GM12865 (cell line): Measurements from ENCODE around the gene ATRX.
"Not testable (repeated sequence)": the region's sequence is repeated elsewhere in the genome, so short reads cannot be mapped to it uniquely, and the experiment has no call there.

ENCODE experiments used
- DNase-seq: peaks from one replicate; pipeline ENCODE4 v3.0.0; 2010; ENCODE audit warnings: low read depth
- H3K4me3 ChIP-seq: 2 replicates; pipeline ENCODE4 v1.5.1; 2011; ENCODE audit warnings: mild to moderate bottlenecking, low read depth, low read length, control low read depth
- TF ChIP-seq, protein P1 (sequence below): IDR thresholded peaks from 2 replicates; pipeline ENCODE4 v1.5.1; 2011; ENCODE audit warnings: low read length, control low read depth, low read depth, inconsistent platforms; ENCODE audit not compliant: insufficient read depth; ENCODE audit errors: missing control alignments

The ATRX gene

DNA sequence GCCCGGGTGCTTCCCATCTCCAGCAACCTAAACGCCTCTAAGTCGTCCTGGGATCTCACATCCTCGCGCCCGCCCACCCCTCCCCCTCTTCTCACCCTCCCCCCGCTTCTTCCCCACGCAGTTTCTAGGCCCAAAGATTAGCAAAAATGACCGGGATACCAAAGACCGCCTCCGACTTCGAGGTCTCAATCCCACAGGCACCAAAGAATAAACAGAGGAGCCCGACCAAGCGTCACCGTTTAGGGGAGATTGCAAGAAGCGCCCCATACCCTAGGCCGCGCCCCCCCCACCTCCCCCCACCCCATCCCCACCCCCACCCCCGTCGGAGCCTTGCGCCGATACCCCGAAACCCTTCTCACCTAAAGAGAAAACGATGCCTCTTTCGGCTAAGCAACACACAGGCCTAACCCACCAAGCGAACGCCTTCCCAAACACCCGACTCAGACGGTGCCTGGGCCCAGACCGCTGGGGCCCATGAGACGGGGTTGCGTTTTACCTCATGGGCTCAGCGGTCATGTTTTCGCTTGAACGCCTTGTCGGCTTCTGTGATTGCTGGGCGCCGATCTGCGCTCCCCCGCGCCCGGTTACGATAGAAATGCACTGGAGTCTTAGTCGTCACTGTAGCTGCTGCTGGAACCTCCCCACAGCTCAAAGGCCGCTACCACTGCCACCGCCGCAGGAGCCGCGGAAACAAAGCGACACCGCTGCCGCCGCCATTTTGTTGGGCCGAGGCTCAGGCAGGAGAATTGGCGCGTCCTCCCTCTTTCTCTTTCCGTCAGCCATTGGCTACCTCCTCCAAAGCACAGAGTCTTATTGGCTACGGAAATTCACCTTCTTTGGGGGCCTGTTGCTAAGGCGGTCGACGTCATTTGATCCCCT is at the start of gene ATRX:
Gene ATRX (minus strand): TSS at position 731 of the 879 bp plus-strand sequence. CDS start 215 bp downstream, at position 516.
- TF ChIP-seq, protein P1, sequence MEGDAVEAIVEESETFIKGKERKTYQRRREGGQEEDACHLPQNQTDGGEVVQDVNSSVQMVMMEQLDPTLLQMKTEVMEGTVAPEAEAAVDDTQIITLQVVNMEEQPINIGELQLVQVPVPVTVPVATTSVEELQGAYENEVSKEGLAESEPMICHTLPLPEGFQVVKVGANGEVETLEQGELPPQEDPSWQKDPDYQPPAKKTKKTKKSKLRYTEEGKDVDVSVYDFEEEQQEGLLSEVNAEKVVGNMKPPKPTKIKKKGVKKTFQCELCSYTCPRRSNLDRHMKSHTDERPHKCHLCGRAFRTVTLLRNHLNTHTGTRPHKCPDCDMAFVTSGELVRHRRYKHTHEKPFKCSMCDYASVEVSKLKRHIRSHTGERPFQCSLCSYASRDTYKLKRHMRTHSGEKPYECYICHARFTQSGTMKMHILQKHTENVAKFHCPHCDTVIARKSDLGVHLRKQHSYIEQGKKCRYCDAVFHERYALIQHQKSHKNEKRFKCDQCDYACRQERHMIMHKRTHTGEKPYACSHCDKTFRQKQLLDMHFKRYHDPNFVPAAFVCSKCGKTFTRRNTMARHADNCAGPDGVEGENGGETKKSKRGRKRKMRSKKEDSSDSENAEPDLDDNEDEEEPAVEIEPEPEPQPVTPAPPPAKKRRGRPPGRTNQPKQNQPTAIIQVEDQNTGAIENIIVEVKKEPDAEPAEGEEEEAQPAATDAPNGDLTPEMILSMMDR, result no peak
- DNase-seq, result peak; percentile 90
- peak within 1 kb of the TSS; percentile 77 for H3K4me3 ChIP-seq

DNA sequence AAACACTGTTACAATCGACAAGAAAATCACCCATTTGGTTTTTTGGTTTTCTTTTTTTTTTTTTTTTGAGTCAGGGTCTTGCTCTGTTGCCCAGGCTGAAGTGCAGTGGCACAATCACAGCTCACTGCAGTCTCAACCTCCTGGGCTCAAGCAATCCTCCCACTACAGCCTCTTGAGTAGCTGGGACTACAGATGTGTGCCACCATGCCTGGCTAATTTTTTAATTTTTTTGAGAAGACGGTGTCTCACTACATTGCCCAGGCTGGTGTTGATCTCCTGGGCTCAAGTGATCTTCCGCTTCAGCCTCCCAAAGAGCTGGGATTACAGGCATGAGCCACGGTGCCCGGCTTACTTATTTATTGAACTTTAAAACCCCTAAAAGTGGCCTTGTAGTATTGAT is 45.5 kb upstream of the ATRX start:
- not testable (repeated sequence) for DNase-seq, H3K4me3 ChIP-seq

GRCh38 chrX:77821989-77822388 is 36.0 kb upstream of the ATRX start:
- DNase-seq, H3K4me3 ChIP-seq: not testable (repeated sequence)

DNA sequence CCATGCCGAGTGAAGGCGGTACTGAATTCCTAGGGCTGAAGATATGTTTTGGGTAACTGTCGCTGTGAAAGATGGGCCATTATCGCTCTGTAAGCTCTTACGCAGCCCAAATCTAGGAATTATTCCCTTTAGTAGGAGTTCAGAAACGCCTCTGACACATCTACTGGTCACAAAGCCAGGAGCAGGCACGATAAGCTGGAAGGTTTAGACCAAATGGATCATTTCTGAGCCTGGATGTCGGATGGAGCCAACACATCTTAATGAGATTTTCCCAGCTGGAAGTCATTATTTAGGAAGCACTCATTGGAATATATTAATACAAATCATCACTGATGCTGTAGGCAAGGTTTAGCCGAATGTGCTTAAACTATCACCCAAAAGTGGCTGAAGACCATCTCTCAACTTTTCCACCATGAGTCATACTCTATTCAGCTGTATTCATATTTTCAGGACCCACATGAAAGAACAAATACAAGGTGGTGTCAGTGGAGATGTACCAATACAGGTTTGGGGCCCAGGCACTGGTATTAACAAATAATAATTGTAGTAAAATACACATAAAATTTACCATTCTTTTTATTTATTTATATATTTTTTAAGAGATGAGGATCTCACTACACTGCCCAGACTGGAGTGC is 34.2 kb upstream of the ATRX start:
- TF ChIP-seq, protein P1, result no peak
- DNase-seq, result no peak
- no peak overlapping the region for H3K4me3 ChIP-seq

- TF ChIP-seq, protein P1, result no peak
- DNase-seq, result no peak
- no peak overlapping the region for H3K4me3 ChIP-seq
Measured at GRCh38 chrX:77814210-77814609, 28.2 kb upstream of the ATRX start.

DNA sequence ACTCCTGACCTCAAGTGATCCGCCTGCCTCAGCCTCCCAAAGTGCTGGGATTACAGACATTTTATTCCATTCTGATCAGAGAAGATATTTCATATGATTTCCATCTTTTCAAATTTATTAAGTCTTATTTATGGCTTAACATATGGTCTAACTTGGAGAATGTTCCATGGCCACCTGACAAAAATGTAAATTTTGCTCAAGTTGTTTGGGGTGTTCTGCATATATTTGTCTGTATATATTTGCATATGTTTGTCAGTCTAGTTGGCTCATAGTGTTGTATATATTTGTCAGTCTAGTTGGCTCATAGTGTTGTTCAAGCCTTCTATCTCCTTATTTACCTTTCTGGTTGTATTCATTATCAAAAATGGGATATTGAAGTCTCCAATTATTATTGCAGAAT is 16.2 kb upstream of the ATRX start:
- TF ChIP-seq, protein P1, result no peak
- H3K4me3 ChIP-seq, result no peak overlapping the region
- no peak for DNase-seq

DNA sequence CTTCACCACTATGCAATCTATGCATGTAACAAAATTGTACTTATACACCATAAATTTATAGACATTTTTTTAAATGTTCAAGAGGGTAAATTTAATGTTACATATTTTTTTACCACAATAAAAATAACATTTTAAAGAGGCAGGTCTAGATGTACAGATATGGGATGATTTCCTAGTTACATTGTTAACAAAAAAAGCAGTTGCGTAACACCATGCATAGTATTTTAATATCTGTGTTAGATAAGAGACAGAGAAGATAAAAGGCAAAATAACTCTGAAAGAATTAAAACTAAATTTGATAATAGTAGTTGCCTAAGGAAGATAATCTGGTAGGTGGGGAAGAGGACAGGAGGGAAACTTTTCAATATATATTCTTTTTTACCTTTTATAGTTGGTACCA is 9.1 kb upstream of the ATRX start:
- DNase-seq, result no peak
- TF ChIP-seq, protein P1, result no peak
- no peak overlapping the region for H3K4me3 ChIP-seq

- no peak for DNase-seq
- TF ChIP-seq, protein P1, result no peak
Measured at GRCh38 chrX:77793946-77794345, 7.9 kb upstream of the ATRX start.

More at GRCh38 chrX:77793946-77794345, 7.9 kb upstream of the ATRX start:
- no peak overlapping the region for H3K4me3 ChIP-seq
